Stimulated activated CD4-positive, alpha-beta T cell treated with anti-CD3 and anti-CD28 coated beads, Interleukin-15, amount 100 ng/mL, for 1 hour (primary cell): ENCODE measurements around the gene RAPGEF1.
"Not testable (repeated sequence)": the region's sequence is repeated elsewhere in the genome, so short reads cannot be mapped to it uniquely, and the experiment has no call there.

Experiments
- DNase-seq, 2 donors: peaks; one replicate each; pipeline ENCODE4 v3.0.0-alpha.2; 2020; ENCODE audit warnings: low read depth in 1 of 2, low spot score in 1 of 2

The RAPGEF1 gene

GRCh38 chr9:131656356-131657036 lies 83.4 kb downstream of the RAPGEF1 start:
- DNase-seq = peak; percentile 29 to 63

- not testable (repeated sequence) for DNase-seq
Observed at GRCh38 chr9:131654369-131654768, 85.5 kb downstream of the RAPGEF1 start.

DNA sequence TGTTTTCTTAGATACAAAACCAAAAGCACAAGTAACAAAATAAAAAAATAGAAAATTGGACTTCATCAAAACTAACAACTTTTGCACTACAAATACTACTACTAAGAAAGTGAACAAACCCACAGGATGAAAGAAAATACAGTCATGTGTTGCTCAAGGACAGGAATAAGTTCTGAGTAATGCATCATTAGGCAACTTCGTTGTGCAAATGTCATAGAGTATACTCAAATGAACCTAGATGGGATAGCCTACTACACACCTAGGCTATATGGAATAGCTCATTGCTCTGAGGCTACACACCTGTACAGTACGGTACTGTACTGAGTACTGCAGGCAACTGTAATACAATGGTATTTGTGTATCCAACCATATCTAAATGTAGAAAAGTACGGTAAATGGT lies 88.3 kb downstream of the RAPGEF1 start:
- DNase-seq = no peak

GRCh38 chr9:131651160-131651559 lies 88.7 kb downstream of the RAPGEF1 start:
- no peak for DNase-seq

DNA sequence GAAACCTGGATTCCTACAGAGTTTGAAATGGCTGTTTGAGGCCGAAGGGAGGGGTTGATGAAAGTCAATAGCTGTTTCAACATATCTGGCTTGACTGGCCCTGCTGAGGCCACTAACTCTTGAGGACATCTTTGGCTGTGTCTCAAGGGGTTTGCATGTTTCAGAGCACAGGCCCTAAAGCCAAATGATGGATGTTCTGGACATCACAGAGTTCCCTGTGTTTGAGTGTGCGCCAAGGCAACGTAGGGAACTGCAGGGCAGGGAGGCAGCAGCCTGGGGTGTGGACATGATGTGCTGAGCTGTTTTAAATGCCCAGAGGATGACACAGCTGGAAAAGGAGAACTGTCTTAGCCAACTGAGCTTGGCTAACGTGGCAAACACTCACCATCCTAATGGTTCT lies 89.6 kb downstream of the RAPGEF1 start:
- DNase-seq = no peak

DNA sequence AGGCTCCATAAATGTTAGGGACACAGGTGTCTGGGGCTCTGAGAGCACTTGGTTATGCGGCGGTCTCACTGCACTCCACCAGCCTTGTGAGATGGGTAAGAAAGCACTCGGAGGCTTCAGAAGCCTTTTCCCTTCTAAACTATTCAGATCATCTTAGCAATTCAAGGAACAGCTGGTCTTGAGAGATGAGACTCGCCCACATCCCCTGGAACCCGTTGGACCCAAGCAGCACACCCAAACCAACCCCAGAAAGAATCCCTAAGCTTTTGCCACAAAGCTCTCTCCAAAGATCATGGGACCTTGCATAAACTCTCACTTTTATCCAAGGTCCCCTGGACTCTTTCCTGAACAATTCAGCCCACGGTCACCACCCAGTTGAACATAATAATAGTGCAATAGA lies 90.2 kb downstream of the RAPGEF1 start:
- no peak for DNase-seq

DNA sequence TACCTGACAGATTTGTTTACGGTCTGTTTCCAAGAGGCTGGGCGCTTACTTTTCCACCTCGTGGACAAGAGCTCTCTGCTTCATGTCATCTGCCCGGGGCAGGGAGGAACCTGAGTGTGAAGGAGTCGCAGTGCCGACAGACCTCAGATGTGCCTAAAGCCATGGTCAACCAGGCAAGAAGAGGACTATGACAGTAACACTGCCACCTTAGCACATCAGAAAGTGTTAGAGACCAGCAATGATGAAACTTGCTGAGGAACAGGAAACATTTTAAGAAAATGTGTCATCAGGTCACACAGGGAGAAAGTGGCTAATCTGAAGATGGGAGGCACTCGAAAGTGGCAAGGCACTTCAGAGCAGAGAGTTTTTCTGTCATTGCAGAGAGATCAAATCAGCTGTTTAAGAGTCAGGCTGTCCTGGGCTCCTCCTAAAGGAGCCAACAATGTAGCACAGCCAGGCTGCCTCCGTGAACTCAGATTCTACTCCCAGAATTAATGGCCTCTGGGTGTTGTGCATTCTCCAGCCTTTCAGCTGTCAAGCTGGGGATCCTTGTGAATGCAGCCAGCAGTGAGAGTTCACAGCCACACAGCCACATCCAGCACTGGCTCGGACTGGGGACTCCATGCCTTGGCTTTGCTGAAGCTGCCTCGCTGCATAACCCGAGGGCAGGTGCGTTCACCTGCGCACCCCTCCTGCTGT lies 94.6 kb downstream of the RAPGEF1 start:
- no peak for DNase-seq

- no peak for DNase-seq
Observed at GRCh38 chr9:131642496-131643083, 97.3 kb downstream of the RAPGEF1 start.

DNA sequence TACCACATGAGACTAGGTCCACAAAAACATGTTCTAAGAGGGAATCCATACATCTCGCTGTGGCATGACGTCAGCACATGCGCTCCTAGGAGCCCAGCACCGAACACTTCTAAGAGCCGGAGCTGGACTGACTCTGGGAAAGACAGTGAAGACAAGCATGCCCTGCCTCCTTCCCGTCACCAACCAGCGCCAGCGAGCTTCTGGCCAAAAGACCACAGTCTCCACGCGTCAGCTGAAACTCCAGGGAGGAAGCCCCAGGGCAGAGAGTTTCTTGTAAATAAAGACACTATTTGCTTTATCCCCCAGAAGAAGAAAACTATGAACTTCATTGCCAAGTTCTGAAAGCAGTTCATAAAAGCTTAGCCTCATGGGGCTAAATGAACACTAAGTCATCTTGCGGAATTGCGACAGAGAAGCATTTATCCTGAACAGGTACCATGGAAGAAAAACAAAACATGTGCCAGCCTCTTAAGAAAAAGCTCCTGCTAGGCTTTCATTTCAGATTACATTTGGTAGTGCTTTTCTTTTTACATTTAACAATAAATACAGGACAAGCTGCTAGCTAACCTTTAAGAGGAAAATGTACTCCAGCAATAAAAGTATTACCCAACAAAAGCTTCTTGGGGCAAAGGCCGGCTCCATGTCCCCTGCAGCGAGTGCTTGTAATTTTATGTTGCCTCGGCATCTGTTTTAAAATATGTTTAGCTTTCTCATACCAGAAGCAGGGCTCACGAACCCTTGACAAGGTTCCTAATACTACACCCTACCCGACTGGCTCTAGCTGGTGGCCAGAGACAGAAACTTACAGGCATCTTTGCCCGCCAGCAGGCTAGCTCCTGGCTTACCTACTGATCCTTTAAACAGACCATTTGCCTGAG lies 98.0 kb downstream of the RAPGEF1 start:
- DNase-seq = no peak

DNA sequence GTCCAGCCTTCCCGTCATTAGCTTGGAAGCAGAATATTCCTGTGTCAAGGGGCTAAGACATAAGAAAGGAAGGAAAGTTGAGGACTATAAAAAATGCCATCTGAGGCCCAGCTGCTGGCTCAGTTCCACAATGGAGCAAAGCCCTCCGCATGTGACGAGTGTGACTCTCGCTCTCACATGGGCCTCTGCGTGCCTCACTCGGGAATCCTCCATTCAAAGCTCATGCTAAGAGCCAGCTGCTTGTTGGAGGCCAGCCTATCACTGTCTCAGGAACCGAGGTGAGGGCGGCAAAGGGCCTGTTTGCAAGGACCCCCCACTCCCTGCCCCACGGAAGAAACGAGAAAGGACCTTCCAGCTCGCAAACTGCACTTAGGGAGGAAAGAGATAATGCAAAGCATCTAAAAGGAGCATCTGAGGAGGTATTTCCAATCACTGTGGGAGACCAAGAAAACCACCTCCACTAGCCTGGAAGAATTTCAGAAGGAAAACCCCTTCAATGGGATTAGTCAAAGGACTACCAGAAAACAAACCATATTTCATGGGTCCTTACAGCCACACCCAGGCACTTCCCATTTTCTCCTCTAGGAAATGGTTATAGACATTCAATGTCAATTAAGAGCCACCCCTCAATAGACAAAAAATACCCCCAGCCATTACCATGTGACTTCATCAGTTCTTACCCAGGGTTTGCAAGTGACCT lies 99.3 kb downstream of the RAPGEF1 start:
- DNase-seq = no peak

DNA sequence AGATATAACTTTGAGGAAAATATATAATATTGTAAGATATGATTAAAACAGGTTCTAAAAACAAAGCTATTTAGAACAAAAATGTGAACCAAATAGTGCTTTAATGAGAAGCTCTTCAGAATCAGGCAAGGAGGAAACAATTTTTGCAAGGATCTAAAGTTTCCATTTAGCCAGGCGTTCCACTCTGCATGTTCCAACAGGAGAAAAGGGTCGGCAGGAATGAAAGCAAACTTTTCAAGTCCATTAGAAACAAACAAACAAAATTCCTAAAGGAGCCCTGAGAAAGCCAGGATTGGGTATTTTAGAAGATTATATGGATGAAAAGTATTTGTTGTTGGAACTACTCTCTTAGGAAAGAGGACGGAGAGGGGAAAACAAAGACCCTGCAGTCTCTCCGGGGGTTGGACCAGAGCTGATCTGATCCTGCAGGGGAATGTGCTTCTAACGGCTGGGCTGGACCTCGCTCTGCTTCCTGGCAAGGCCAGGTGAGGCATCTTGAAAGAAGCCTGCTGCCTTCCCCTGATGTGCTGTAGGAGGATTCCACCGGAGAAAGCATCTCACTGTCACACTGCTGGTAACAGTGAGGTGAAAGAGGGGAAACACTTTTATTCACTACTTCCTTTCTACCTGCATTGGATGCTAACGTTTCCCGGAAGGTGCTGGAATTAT lies 100.0 kb downstream of the RAPGEF1 start:
- no peak for DNase-seq

- DNase-seq = no peak
Observed at GRCh38 chr9:131636593-131636992, 103.3 kb downstream of the RAPGEF1 start.

- no peak for DNase-seq
Observed at GRCh38 chr9:131635892-131636291, 104.0 kb downstream of the RAPGEF1 start.

- peak; percentile 48 to 49 for DNase-seq
Observed at GRCh38 chr9:131635285-131635684, 104.6 kb downstream of the RAPGEF1 start.

DNA sequence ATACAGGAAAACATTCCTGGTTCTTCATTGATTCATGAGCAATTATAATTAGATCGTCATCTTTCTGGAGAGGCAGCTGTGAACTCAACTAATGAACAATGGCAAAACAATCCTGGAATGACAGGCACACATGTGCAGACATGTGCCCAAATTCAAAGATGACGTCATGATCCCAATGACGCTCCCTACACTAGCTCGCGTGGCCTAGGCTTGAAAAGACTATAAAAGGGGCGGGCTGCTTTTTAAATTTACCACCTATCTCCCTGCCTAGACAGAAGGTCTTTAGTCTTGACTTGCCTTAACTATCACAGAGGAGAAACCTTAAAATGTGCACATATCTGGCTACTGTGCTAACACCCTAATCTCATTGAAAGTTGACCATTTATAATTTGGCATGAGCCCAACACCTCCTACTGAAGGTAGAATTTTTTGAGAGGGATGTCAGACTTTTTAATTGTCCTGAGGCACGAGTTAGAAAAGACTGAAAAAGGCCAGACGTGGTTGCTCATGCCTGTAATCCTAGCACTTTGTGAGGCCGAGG lies 106.3 kb downstream of the RAPGEF1 start:
- DNase-seq = no peak

- DNase-seq = no peak
Observed at GRCh38 chr9:131631306-131631705, 108.6 kb downstream of the RAPGEF1 start.

DNA sequence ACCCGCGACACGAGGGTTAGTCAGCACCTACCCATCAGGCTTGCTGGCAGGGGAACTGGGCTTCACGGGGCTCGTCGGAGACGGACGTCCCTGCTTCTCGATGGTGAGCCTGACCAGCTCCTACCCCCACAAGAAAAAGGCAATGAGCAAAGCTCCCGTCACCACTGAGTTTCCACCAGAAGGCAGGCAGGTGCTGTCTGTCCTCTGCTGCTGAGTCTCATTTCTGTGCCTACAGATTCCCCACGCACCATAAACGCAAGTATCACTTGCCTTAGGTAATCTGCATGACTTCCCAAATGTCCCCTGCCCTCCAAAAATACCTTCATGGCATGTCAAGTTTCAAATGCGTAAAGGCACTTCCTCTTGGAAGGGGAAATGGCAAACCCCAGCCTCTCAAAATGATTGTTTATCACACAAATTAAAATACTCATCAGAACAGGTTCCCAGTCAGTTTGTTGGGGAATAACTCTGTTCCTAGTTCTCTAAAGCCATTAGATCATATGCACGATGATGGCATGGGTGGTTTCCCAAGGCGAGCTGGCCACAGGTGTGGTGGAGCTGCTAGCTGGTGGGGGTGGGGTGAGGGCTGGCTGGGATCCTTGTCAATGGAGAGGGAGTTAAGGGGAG lies 109.6 kb downstream of the RAPGEF1 start:
- DNase-seq = no peak

DNA sequence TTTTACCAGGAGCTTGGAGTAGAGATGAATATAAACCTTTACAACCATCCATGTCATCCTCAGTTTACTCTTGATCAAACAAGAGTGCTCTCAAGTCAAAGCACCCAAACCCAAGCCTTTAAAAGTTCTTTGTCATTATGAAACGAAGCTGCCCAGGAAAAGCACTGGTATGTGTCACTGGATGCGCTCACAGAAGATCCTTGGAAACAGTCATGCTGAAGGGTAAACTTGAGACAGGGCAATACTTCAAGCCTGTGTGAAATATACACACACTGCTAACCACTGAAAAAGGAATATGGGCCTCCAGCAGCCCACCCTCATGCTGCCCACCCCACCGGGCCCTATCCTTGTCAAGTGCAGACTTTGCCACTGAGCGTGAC lies 110.1 kb downstream of the RAPGEF1 start:
- no peak for DNase-seq

- DNase-seq = no peak
Observed at GRCh38 chr9:131629226-131629500, 110.7 kb downstream of the RAPGEF1 start.
